H1 (cell line): ENCODE measurements around the gene SEMA4D. TPM values are rescaled to one million over a fixed set of nuclear protein-coding genes. Genes with fewer than 3 reads are reported as not detected.

Source experiments
- CTCF ChIA-PET: fragments of 300-600 bp; sonication (Branson Sonifier 250); formaldehyde crosslinking; loops from one replicate; lab custom pipeline; 2021; ENCODE audit not compliant: partially characterized antibody; lab: Charles Lee
- POLR2A ChIA-PET: fragments of 300-600 bp; sonication (Branson Sonifier 250); formaldehyde crosslinking; loops from one replicate; lab custom pipeline; 2021; ENCODE audit warnings: inconsistent platforms; ENCODE audit not compliant: partially characterized antibody; lab: Charles Lee
- DNase-seq, 2 experiments: peaks; one replicate each; pipeline versions ENCODE4 v3.0.0 to v3.0.0-alpha.2; 2010 to 2022; ENCODE audit warnings: low spot score in 2 of 2, low read depth in 1 of 2, mixed read lengths in 1 of 2
- FAIRE-seq: peaks from 2 replicates; lab custom pipeline; 2011; peaks lifted over from hg19 to GRCh38; lab: Jason Lieb, UNC
- H2AFZ ChIP-seq: 2 replicates; pipeline ENCODE4 v1.8.1; 2012; ENCODE audit warnings: low read length, inconsistent platforms
- H2AK5ac ChIP-seq: 2 replicates; pipeline ENCODE4 v1.6.1; 2013; ENCODE audit warnings: low read depth, low read length
- H2BK120ac ChIP-seq: replicated peaks from 2 replicates; pipeline ENCODE3; 2013; ENCODE audit warnings: low read depth, low read length, inconsistent platforms
- H2BK12ac ChIP-seq: 2 replicates; pipeline ENCODE4 v1.6.1; 2013; ENCODE audit warnings: low read depth, low read length
- H2BK15ac ChIP-seq: 2 replicates; pipeline ENCODE4 v1.6.1; 2013; ENCODE audit warnings: low read length
- H2BK20ac ChIP-seq: 2 replicates; pipeline ENCODE4 v1.6.1; 2013; ENCODE audit warnings: low read length
- H2BK5ac ChIP-seq: 2 replicates; pipeline ENCODE4 v1.6.1; 2013; ENCODE audit warnings: low read depth, low read length
- H3K14ac ChIP-seq: 2 replicates; pipeline ENCODE4 v1.6.1; 2013; ENCODE audit warnings: inconsistent platforms; ENCODE audit not compliant: insufficient read length
- H3K18ac ChIP-seq: 2 replicates; pipeline ENCODE4 v1.6.1; 2013; ENCODE audit warnings: low read length; ENCODE audit errors: extremely low read depth
- H3K23ac ChIP-seq: 2 replicates; pipeline ENCODE4 v1.6.1; 2013; ENCODE audit warnings: inconsistent platforms; ENCODE audit not compliant: insufficient read length
- H3K23me2 ChIP-seq: 2 replicates; pipeline ENCODE4 v1.6.1; 2013; ENCODE audit warnings: low read depth, low read length
- H3K27ac ChIP-seq: 2 replicates; pipeline ENCODE4 v1.6.1; 2011; ENCODE audit warnings: low read depth, low read length, inconsistent platforms
- H3K27me3 ChIP-seq, 4 experiments: replicated peaks in 1 of 4; 1 replicate in 1 of 4; 2 replicates in 3 of 4; pipeline versions ENCODE4 v1.6.1 to v1.8.1; 2011 to 2013; ENCODE audit warnings: low read length in 3 of 4, mild to moderate bottlenecking in 3 of 4, inconsistent platforms in 2 of 4, mixed read lengths in 2 of 4, moderate library complexity in 1 of 4; ENCODE audit not compliant: control insufficient read depth in 3 of 4, insufficient read depth in 3 of 4; ENCODE audit errors: extremely low read depth in 1 of 4
- H3K36me3 ChIP-seq, 4 experiments: 2 replicates each; pipeline versions ENCODE4 v1.6.1 to v1.8.1; 2011 to 2013; ENCODE audit warnings: mild to moderate bottlenecking in 4 of 4, low read length in 3 of 4, moderate library complexity in 2 of 4, control low read depth in 1 of 4, inconsistent platforms in 1 of 4; ENCODE audit not compliant: insufficient read depth in 4 of 4, control insufficient read depth in 2 of 4
- H3K4ac ChIP-seq: replicated peaks from 2 replicates; pipeline ENCODE3; 2013; ENCODE audit warnings: low read length, low read depth, mixed read lengths, inconsistent platforms; ENCODE audit not compliant: insufficient read length
- H3K4me1 ChIP-seq, 4 experiments: replicated peaks in 1 of 4; 1 replicate in 1 of 4; 2 replicates in 3 of 4; pipeline versions ENCODE4 v1.6.1 to v1.8.1; 2011 to 2013; ENCODE audit warnings: low read length in 3 of 4, inconsistent platforms in 2 of 4, mixed read lengths in 1 of 4; ENCODE audit not compliant: insufficient read depth in 4 of 4, control insufficient read depth in 3 of 4
- H3K4me2 ChIP-seq, 2 experiments: 2 replicates each; pipeline versions ENCODE4 v1.6.1 to v1.8.1; 2011 to 2013; ENCODE audit warnings: low read depth in 2 of 2, low read length in 2 of 2, control low read depth in 1 of 2, inconsistent platforms in 1 of 2, mild to moderate bottlenecking in 1 of 2; ENCODE audit not compliant: insufficient read depth in 1 of 2
- H3K4me3 ChIP-seq, 4 experiments: fragments of 200-600, 300-600 bp in 1 of 4; sonication (generic), shearing (Covaris generic), sonication (Bioruptor Twin) in 1 of 4; 2 replicates each; pipeline versions ENCODE4 v1.5.1 to v1.8.1; 2011 to 2016; ENCODE audit warnings: low read length in 4 of 4, low read depth in 3 of 4, control low read depth in 2 of 4, inconsistent platforms in 2 of 4, mild to moderate bottlenecking in 2 of 4, mixed read lengths in 1 of 4, moderate library complexity in 1 of 4; ENCODE audit not compliant: insufficient read depth in 2 of 4; ENCODE audit errors: extremely low read depth in 1 of 4
- H3K56ac ChIP-seq: replicated peaks from 2 replicates; pipeline ENCODE3; 2013; ENCODE audit warnings: low read depth, mild to moderate bottlenecking, mixed read lengths, low read length, inconsistent platforms; ENCODE audit not compliant: insufficient read length
- H3K79me1 ChIP-seq: 2 replicates; pipeline ENCODE4 v1.6.1; 2013; ENCODE audit warnings: low read depth, low read length, control low read depth
- H3K79me2 ChIP-seq, 2 experiments: 2 replicates each; pipeline versions ENCODE4 v1.6.1 to v1.8.1; 2012 to 2013; ENCODE audit warnings: low read length in 2 of 2, mild to moderate bottlenecking in 2 of 2, inconsistent platforms in 1 of 2; ENCODE audit not compliant: insufficient read depth in 2 of 2, control insufficient read depth in 1 of 2
- H3K9ac ChIP-seq, 4 experiments: replicated peaks in 1 of 4; 1 replicate in 1 of 4; 2 replicates in 3 of 4; pipeline versions ENCODE4 v1.6.1 to v1.8.1; 2011 to 2013; ENCODE audit warnings: low read depth in 3 of 4, low read length in 3 of 4, control low read depth in 2 of 4, mild to moderate bottlenecking in 2 of 4, moderate library complexity in 2 of 4, inconsistent platforms in 1 of 4; ENCODE audit errors: extremely low read depth in 1 of 4
- H3K9me3 ChIP-seq, 2 experiments: 2 replicates each; pipeline versions ENCODE4 v1.6.1 to v1.8.1; 2012 to 2013; ENCODE audit warnings: mild to moderate bottlenecking in 2 of 2, moderate library complexity in 2 of 2, control low read depth in 1 of 2, inconsistent platforms in 1 of 2, low read depth in 1 of 2, low read length in 1 of 2, mixed read lengths in 1 of 2; ENCODE audit not compliant: insufficient read depth in 2 of 2
- H4K20me1 ChIP-seq, 2 experiments: replicated peaks in 1 of 2; 2 replicates each; pipeline versions ENCODE3 to v1.8.1; 2011 to 2013; ENCODE audit warnings: inconsistent platforms in 2 of 2, low read length in 2 of 2, mild to moderate bottlenecking in 1 of 2; ENCODE audit not compliant: insufficient read depth in 2 of 2, control insufficient read depth in 1 of 2
- H4K5ac ChIP-seq: 2 replicates; pipeline ENCODE4 v1.6.1; 2013; ENCODE audit warnings: low read length, low read depth, mixed read lengths, inconsistent platforms; ENCODE audit not compliant: insufficient read length
- H4K8ac ChIP-seq: 2 replicates; pipeline ENCODE4 v1.8.0; 2013; ENCODE audit warnings: mild to moderate bottlenecking, moderate library complexity, low read length, inconsistent platforms; ENCODE audit not compliant: insufficient read depth; ENCODE audit errors: extremely low read depth
- H4K91ac ChIP-seq: replicated peaks from 2 replicates; pipeline ENCODE3; 2013; ENCODE audit warnings: low read length, mixed read lengths, inconsistent platforms; ENCODE audit not compliant: insufficient read length
- CBX5 ChIP-seq: fragments of 300-800, 300-1000 bp; sonication (generic); IDR thresholded peaks from 2 replicates; pipeline ENCODE4 v1.7.1; 2016; ENCODE audit warnings: antibody characterized with exemption, low read length, low read depth
- CHD1 ChIP-seq: IDR thresholded peaks from 2 replicates; pipeline ENCODE4 v1.6.1; 2012; ENCODE audit warnings: low read depth, low read length, improper control_type of control experiment
- E2F6 ChIP-seq: IDR thresholded peaks from 2 replicates; pipeline ENCODE4 v1.6.1; 2012; ENCODE audit warnings: inconsistent platforms
- JUN ChIP-seq: IDR thresholded peaks from 2 replicates; pipeline ENCODE4 v1.6.1; 2011; ENCODE audit warnings: low read depth, mild to moderate bottlenecking, improper control_type of control experiment, low read length
- TAF7 ChIP-seq: optimal IDR thresholded peaks from 2 replicates; pipeline ENCODE3; 2011; ENCODE audit warnings: low read depth, mild to moderate bottlenecking, inconsistent platforms, low read length, moderate library complexity, borderline replicate concordance
- WGBS, 2 experiments: shearing (Covaris generic) in 1 of 2; methylation state at CpG; one replicate each; pipeline versions ENCODE4 v1.1.6 to v1.1.7; 2013 to 2015; ENCODE audit warnings: low lambda C conversion rate in 2 of 2, mixed read lengths in 2 of 2, inconsistent platforms in 1 of 2, low coverage in 1 of 2, missing lambda C conversion rate in 1 of 2; ENCODE audit not compliant: insufficient replicate concordance in 2 of 2, insufficient coverage in 1 of 2, insufficient read length in 1 of 2; ENCODE audit errors: extremely low coverage in 1 of 2, missing lambda C conversion rate in 1 of 2; 5-methylcytosine and 5-hydroxymethylcytosine counted together
- polyA plus RNA-seq, 7 experiments: library from polyadenylated mRNA; depleted of rRNA in 3 of 7; stranded (reverse) in 5 of 7; unstranded in 2 of 7; fragments of >200 nt in 5 of 7; fragments of 200-250 nt in 2 of 7; gene quantifications; 1 replicate in 5 of 7; 2 replicates in 1 of 7; 4 replicates in 1 of 7; pipeline versions ENCODE4 v1.2.1 to v1.2.3, GENCODE V29; 2011 to 2013; ENCODE audit warnings: missing spikeins in 2 of 7, mixed read lengths in 2 of 7
- total RNA-seq: library from RNA; stranded (reverse); fragmentation: NEBNext Ultra II Directional; extraction: Animal tissue kit (Norgen Biotek cat#: 25700); gene quantifications from 2 replicates; pipeline ENCODE4 v1.2.1, GENCODE V29; 2021

The SEMA4D gene
- total and polyA plus RNA-seq, 2 of the 8 experiments (the other 6 are each of a cell fraction or from before 2014, with no cell fraction given) = 21.0 to 70.4 TPM

- no peak overlapping the region for H3K4me2 ChIP-seq
Observed at GRCh38 chr9:89372230-89372816, 125.6 kb downstream of the SEMA4D start.

More at GRCh38 chr9:89372230-89372816, 125.6 kb downstream of the SEMA4D start:
- Histone ChIP-seq H3K18ac (no peak overlapping the region), H3K4me3 (no peak overlapping the region), H3K36me3 (no peaks in the 10 kb centered on the region; a peak in 1 of 8 replicates), H4K5ac (no peak overlapping the region), H2BK120ac (no peak overlapping the region), H4K91ac (no peak overlapping the region), H2AFZ (no peak overlapping the region), H4K20me1 (peaks cover 0 to 26% of the 10 kb centered on the region in 2 experiments), H3K4me1 (no peaks in the 10 kb centered on the region), H3K23ac (no peak overlapping the region), H2BK20ac (no peak overlapping the region), H3K56ac (no peak overlapping the region), H3K23me2 (peaks cover 27% of the 10 kb centered on the region; the same call in 1 of the 2 replicates), H3K4ac (no peak overlapping the region), H3K27me3 (no peaks in the 10 kb centered on the region), H2BK5ac (0 out of 2 replicates have a peak overlapping the region, but pooled peaks have one; percentile 4), H2BK12ac (no peak overlapping the region), H2BK15ac (no peak overlapping the region), H3K9ac (no peak overlapping the region), H4K8ac (peak overlapping the region; percentile 28; the same call in 1 of the 2 replicates), H2AK5ac (no peak overlapping the region), H3K79me2 (no peaks in the 10 kb centered on the region), H3K14ac (no peak overlapping the region), H3K79me1 (peaks cover 4% of the 10 kb centered on the region), H3K9me3 (no peaks in the 10 kb centered on the region), H3K27ac (no peak overlapping the region)
- CTCF ChIA-PET = no interaction called here
- FAIRE-seq (no peak), DNase-seq (no peak)
- 97% methylated on average over 11 of the region's 14 CpGs; no CpG with 5 or more reads in 1 of the 2 experiments for WGBS, 2 experiments
- POLR2A ChIA-PET = interaction anchor here (1.6 kb wide), 1 partner anchor 9 kb away, joined by 12 read pairs; no protein-coding TSS in a partner anchor
- TF ChIP-seq JUN (no peak), E2F6 (no peak), CHD1 (no peak), TAF7 (no peak), CBX5 (no peak)
